Upper lobe of left lung (tissue), 6 donors: ENCODE results near the gene LDAH. TPM values are rescaled to one million over a fixed set of nuclear protein-coding genes. Genes with fewer than 3 reads are reported as not detected.
A peak's percentile ranks its signal among the peaks of the same experiment; 100 is the strongest.

Source experiments
- ATAC-seq, 2 donors: fragments of 200-7000 bp; cut with Tn5 transposase; one replicate each; pipeline ENCODE4 v1.9.1; 2022; ENCODE audit warnings: mild to moderate bottlenecking in 2 of 2, moderate library complexity in 2 of 2; ENCODE audit not compliant: low FRiP score in 2 of 2
- DNase-seq, 2 donors: peaks; one replicate each; pipeline ENCODE4 v3.0.0-alpha.2; 2019 to 2020
- H3K27ac ChIP-seq, 4 donors: fragments of 200-600 bp; sonication (generic); one replicate each; pipeline ENCODE4 v1.5.1; 2016 to 2019
- H3K27me3 ChIP-seq, 4 donors: fragments of 200-600 bp; sonication (generic); one replicate each; pipeline ENCODE4 v1.5.1; 2017 to 2019
- H3K36me3 ChIP-seq, 4 donors: fragments of 200-600 bp; sonication (generic); one replicate each; pipeline ENCODE4 v1.5.1; 2016 to 2019
- H3K4me1 ChIP-seq, 4 donors: fragments of 200-600 bp; sonication (generic); one replicate each; pipeline ENCODE4 v1.5.1; 2018 to 2019
- H3K4me3 ChIP-seq, 4 donors: fragments of 200-600 bp; sonication (generic); one replicate each; pipeline ENCODE4 v1.5.1; 2017 to 2019; ENCODE audit warnings: mild to moderate bottlenecking in 2 of 4, moderate library complexity in 1 of 4
- H3K9me3 ChIP-seq, 4 donors: fragments of 200-600 bp; sonication (generic); one replicate each; pipeline ENCODE4 v1.5.1; 2018 to 2019
- CTCF ChIP-seq, 6 experiments: fragments of 450-650 bp in 4 of 6; fragments of 200-600 bp in 2 of 6; sonication (generic) in 2 of 6; IDR thresholded peaks; one replicate each; pipeline ENCODE4 v1.5.1; 2016 to 2019; ENCODE audit warnings: antibody characterized with exemption in 6 of 6
- EP300 ChIP-seq, 4 donors: sonication (generic); formaldehyde crosslinking; IDR thresholded peaks; one replicate each; pipeline ENCODE4 v1.5.1; 2017; ENCODE audit warnings: antibody characterized with exemption in 4 of 4, control low read depth in 2 of 4
- POLR2A ChIP-seq, 4 donors: fragments of 450-650 bp; IDR thresholded peaks; one replicate each; pipeline ENCODE4 v1.5.1; 2016 to 2017; ENCODE audit warnings: antibody characterized with exemption in 4 of 4, mild to moderate bottlenecking in 2 of 4
- POLR2AphosphoS5 ChIP-seq, 2 donors: sonication (generic); formaldehyde crosslinking; IDR thresholded peaks; one replicate each; pipeline ENCODE4 v1.5.1; 2017; ENCODE audit warnings: antibody characterized with exemption in 2 of 2
- WGBS, 2 donors: methylation state at CpG; one replicate each; pipeline ENCODE4 v1.1.5; 2017 to 2018; 5-methylcytosine and 5-hydroxymethylcytosine counted together
- total RNA-seq, 6 donors: library from RNA; depleted of rRNA in 4 of 6; stranded (reverse); fragments of >200 nt in 4 of 6; gene quantifications; one replicate each; pipeline versions ENCODE4 v1.1.0 to v1.2.1, GENCODE V29; 2016 to 2021
- donor health status: DM: no; HTN: no; CAD: no; lungs with moderate emphysema.
- donor health status: DM: no; HTN: yes; CAD: no; lungs with severe emphysema.

Gene LDAH
- total RNA-seq, 6 donors from 2014 or later = 7.3 to 18.9 (median 13.0) TPM

DNA sequence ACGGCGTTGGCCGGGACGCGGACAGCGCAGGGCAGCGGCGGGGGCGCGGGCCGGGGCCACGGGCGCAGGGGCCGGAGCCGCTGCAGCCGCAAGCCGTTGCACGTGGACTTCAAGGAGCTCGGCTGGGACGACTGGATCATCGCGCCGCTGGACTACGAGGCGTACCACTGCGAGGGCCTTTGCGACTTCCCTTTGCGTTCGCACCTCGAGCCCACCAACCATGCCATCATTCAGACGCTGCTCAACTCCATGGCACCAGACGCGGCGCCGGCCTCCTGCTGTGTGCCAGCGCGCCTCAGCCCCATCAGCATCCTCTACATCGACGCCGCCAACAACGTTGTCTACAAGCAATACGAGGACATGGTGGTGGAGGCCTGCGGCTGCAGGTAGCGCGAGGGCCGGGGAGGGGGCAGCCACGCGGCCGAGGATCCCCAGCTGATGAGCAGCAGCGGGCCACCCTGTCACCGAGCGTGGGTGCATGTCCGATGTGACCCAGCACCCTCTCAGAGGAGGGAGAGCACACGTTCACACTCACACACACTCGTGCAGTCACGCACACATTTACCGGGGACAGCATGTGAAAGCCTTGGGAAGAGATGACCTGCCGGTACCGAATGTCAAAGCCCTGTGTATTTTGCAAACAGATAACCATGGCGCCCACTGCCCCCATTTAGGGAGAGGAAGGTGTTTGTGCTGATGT, 151.7 kb downstream of the LDAH start:
- DNase-seq (peak in 1 of 2 donors; percentile 76), ATAC-seq (no peak)
- 9 to 47% methylated on average over 10 to 24 of the region's 60 CpGs for whole genome bisulfite sequencing, 2 donors
- Histone ChIP-seq H3K4me1 (peaks cover 18 to 64% (median 23%) of the 10 kb centered on the region in 4 donors), H3K27ac (no peak overlapping the region), H3K4me3 (no peak overlapping the region), H3K36me3 (no peaks in the 10 kb centered on the region), H3K9me3 (peaks cover 0 to 8% (median 0%) of the 10 kb centered on the region in 4 donors), H3K27me3 (peaks cover 0 to 55% (median 33%) of the 10 kb centered on the region in 4 donors)
- TF ChIP-seq POLR2A (IDR thresholded peaks at IDR 0.05) = no peak
- TF ChIP-seq EP300 (IDR thresholded peaks at IDR 0.05) = no peak
- no peak for TF ChIP-seq POLR2AphosphoS5 (IDR thresholded peaks at IDR 0.05)
- no peak for TF ChIP-seq CTCF (IDR thresholded peaks at IDR 0.05)

DNA sequence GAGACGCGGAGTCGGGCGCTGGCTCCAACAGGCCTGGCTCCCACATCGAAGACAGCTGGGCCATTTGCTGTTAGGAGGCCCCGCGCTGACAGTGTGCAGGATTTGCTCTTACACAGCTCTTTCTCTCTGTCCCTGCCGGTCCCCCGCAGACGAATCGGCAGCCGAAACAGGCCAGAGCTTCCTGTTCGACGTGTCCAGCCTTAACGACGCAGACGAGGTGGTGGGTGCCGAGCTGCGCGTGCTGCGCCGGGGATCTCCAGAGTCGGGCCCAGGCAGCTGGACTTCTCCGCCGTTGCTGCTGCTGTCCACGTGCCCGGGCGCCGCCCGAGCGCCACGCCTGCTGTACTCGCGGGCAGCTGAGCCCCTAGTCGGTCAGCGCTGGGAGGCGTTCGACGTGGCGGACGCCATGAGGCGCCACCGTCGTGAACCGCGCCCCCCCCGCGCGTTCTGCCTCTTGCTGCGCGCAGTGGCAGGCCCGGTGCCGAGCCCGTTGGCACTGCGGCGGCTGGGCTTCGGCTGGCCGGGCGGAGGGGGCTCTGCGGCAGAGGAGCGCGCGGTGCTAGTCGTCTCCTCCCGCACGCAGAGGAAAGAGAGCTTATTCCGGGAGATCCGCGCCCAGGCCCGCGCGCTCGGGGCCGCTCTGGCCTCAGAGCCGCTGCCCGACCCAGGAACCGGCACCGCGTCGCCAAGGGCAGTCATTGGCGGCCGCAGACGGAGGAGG, 152.4 kb downstream of the LDAH start:
- H3K36me3 ChIP-seq = no peaks in the 10 kb centered on the region
- H3K4me3 ChIP-seq = peak overlapping the region in 1 of 4 donors; percentile 10
- peaks cover 0 to 8% (median 0%) of the 10 kb centered on the region in 4 donors for H3K9me3 ChIP-seq
- 18 to 45% methylated on average over 6 to 76 of the region's 83 CpGs for WGBS, 2 donors
- DNase-seq = peak in 1 of 2 donors; percentile 86
- H3K27ac ChIP-seq = no peak overlapping the region
- H3K4me1 ChIP-seq = peaks cover 25 to 66% (median 30%) of the 10 kb centered on the region in 4 donors
- no peak for ATAC-seq
- H3K27me3 ChIP-seq = peaks cover 0 to 62% (median 36%) of the 10 kb centered on the region in 4 donors
- TF ChIP-seq EP300 (IDR thresholded peaks at IDR 0.05) = no peak
- peak in 1 of 6 experiments; percentile 8 for TF ChIP-seq CTCF (IDR thresholded peaks at IDR 0.05)
- no peak for TF ChIP-seq POLR2A (IDR thresholded peaks at IDR 0.05)

DNA sequence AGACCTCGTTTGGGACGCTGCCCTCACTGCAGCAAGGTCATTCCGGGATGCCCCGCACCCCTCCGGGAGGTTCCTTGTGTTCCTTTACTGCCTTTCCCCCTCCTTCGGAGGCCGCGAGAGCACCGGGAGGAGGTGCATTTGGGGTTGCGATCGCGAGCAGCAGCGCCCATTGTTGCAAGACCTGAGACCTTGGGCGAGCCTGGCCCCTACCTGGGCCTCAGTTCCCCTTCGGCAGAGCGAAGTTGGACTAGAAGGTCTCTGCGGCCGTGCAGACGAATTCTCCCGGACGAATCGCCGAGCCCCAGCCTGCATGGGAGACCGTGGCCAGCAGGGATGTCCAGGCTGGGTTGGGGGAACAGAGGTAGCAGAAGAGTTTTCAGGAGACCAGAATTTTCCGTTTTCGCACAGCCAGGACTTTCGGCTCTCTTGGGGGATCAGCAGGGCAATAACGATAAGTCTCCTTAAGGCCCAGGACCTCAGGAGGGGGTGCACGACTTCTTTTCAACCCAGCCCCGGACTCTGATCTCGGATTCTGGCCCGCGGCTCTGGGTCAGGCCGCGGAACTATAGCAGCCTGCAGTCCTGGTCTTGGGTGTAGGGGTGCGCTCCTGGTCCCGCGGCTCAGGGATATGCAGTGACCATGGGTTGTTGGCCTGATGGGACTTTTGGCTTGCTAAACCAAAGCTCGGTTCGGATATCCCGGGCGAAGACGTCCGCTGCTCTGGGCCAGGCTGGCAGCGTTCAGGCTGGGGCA, 153.2 kb downstream of the LDAH start:
- ATAC-seq (no peak), DNase-seq (peak in 1 of 2 donors; percentile 63)
- peaks cover 0 to 8% (median 0%) of the 10 kb centered on the region in 4 donors for H3K9me3 ChIP-seq
- no peaks in the 10 kb centered on the region for H3K36me3 ChIP-seq
- peaks cover 0 to 68% (median 41%) of the 10 kb centered on the region in 4 donors for H3K27me3 ChIP-seq
- TF ChIP-seq EP300 (IDR thresholded peaks at IDR 0.05) (no peak), POLR2AphosphoS5 (IDR thresholded peaks at IDR 0.05) (no peak), POLR2A (IDR thresholded peaks at IDR 0.05) (no peak), CTCF (IDR thresholded peaks at IDR 0.05) (no peak)
- H3K27ac ChIP-seq = no peak overlapping the region
- H3K4me1 ChIP-seq = peaks cover 30 to 66% (median 36%) of the 10 kb centered on the region in 4 donors
- H3K4me3 ChIP-seq = no peak overlapping the region
- WGBS, 2 donors = 52 to 55% methylated on average over 16 to 45 of the region's 45 CpGs

GRCh38 chr2:20668871-20669475, 153.9 kb downstream of the LDAH start:
- no peak overlapping the region for H3K27ac ChIP-seq
- peaks cover 30 to 66% (median 36%) of the 10 kb centered on the region in 4 donors for H3K4me1 ChIP-seq
- DNase-seq (no peak), ATAC-seq (no peak)
- TF ChIP-seq EP300 (IDR thresholded peaks at IDR 0.05) (no peak), CTCF (IDR thresholded peaks at IDR 0.05) (no peak), POLR2AphosphoS5 (IDR thresholded peaks at IDR 0.05) (no peak), POLR2A (IDR thresholded peaks at IDR 0.05) (no peak)
- peaks cover 0 to 8% (median 0%) of the 10 kb centered on the region in 4 donors for H3K9me3 ChIP-seq
- peaks cover 0 to 75% (median 45%) of the 10 kb centered on the region in 4 donors for H3K27me3 ChIP-seq
- H3K36me3 ChIP-seq = no peaks in the 10 kb centered on the region
- 71 to 72% methylated on average over 5 to 7 of the region's 8 CpGs for WGBS, 2 donors
- no peak overlapping the region for H3K4me3 ChIP-seq
